IMR-90 (cell line): ENCODE results near the gene POLR2L. TPM values are rescaled to one million over a fixed set of nuclear protein-coding genes. Genes with fewer than 3 reads are reported as not detected.

ENCODE experiments used
- ATAC-seq: fragments of 200-7000 bp; cut with Tn5 transposase; 2 replicates; pipeline ENCODE4 v1.9.1; 2020; ENCODE audit warnings: low read depth, mild to moderate bottlenecking, moderate library complexity
- BruUV-seq: library from RNA; stranded (reverse); fragments of 400-500 nt; replicated peaks from 2 replicates; lab custom pipeline; 2021; lab: Mats Ljungman, UMichigan
- CTCF ChIA-PET: fragments of 300-600 bp; formaldehyde crosslinking; extraction: SDS; loops from one replicate; lab custom pipeline; 2021; ENCODE audit warnings: antibody characterized with exemption; lab: Yijun Ruan, JAX
- POLR2A ChIA-PET: fragments of 300-600 bp; sonication (Branson Sonifier 250); formaldehyde crosslinking; loops from one replicate; lab custom pipeline; 2022; ENCODE audit warnings: antibody characterized with exemption; ENCODE audit not compliant: unreplicated experiment; lab: Charles Lee
- DNase-seq: peaks from one replicate; pipeline ENCODE4 v3.0.0; 2013
- H2AFZ ChIP-seq: replicated peaks from 2 replicates; pipeline ENCODE3; 2013; ENCODE audit warnings: low read length, mild to moderate bottlenecking; ENCODE audit not compliant: poor library complexity
- H2AK5ac ChIP-seq: 2 replicates; pipeline ENCODE4 v1.6.1; 2013; ENCODE audit warnings: low read depth, low read length, inconsistent platforms
- H2AK9ac ChIP-seq: replicated peaks from 2 replicates; pipeline ENCODE3; 2013; ENCODE audit warnings: mild to moderate bottlenecking, low read depth, low read length, moderate library complexity; ENCODE audit not compliant: poor library complexity
- H2BK120ac ChIP-seq: 2 replicates; pipeline ENCODE4 v1.6.1; 2013; ENCODE audit warnings: low read depth, low read length, inconsistent platforms
- H2BK15ac ChIP-seq: 3 replicates; pipeline ENCODE4 v1.6.1; 2013; ENCODE audit warnings: low read depth, low read length, inconsistent platforms
- H2BK20ac ChIP-seq: 2 replicates; pipeline ENCODE4 v1.6.1; 2013; ENCODE audit warnings: low read depth, mild to moderate bottlenecking, inconsistent platforms, low read length, moderate library complexity
- H2BK5ac ChIP-seq: 2 replicates; pipeline ENCODE4 v1.6.1; 2013; ENCODE audit warnings: mild to moderate bottlenecking, low read depth, low read length, inconsistent platforms; ENCODE audit not compliant: poor library complexity, severe bottlenecking
- H3K14ac ChIP-seq: replicated peaks from 2 replicates; pipeline ENCODE4 v1.6.1; 2013; ENCODE audit warnings: low read depth, low read length, inconsistent platforms
- H3K18ac ChIP-seq: 2 replicates; pipeline ENCODE4 v1.6.1; 2013; ENCODE audit warnings: low read depth, low read length, control low read depth
- H3K23ac ChIP-seq: 2 replicates; pipeline ENCODE4 v1.6.1; 2013; ENCODE audit warnings: low read depth, low read length, inconsistent platforms
- H3K27ac ChIP-seq: 2 replicates; pipeline ENCODE4 v1.5.1; 2013; ENCODE audit warnings: mild to moderate bottlenecking, control low read depth, low read length; ENCODE audit not compliant: insufficient read depth
- H3K27me3 ChIP-seq: 2 replicates; pipeline ENCODE4 v1.6.1; 2013; ENCODE audit warnings: low read length; ENCODE audit not compliant: control insufficient read depth, insufficient read depth
- H3K36me3 ChIP-seq: 2 replicates; pipeline ENCODE4 v1.6.1; 2013; ENCODE audit warnings: low read length, mixed read lengths; ENCODE audit not compliant: control insufficient read depth, insufficient read depth
- H3K4ac ChIP-seq: 2 replicates; pipeline ENCODE4 v1.6.1; 2013; ENCODE audit warnings: low read depth, low read length, inconsistent platforms
- H3K4me1 ChIP-seq: 2 replicates; pipeline ENCODE4 v1.6.1; 2013; ENCODE audit warnings: low read length, mixed read lengths; ENCODE audit not compliant: control insufficient read depth, insufficient read depth
- H3K4me2 ChIP-seq: 2 replicates; pipeline ENCODE4 v1.6.1; 2013; ENCODE audit warnings: low read depth, mild to moderate bottlenecking, control low read depth, low read length, moderate library complexity
- H3K4me3 ChIP-seq: 2 replicates; pipeline ENCODE4 v1.5.1; 2013; ENCODE audit warnings: low read depth, mild to moderate bottlenecking, control low read depth, low read length, moderate library complexity; ENCODE audit not compliant: insufficient read depth
- H3K56ac ChIP-seq: 2 replicates; pipeline ENCODE4 v1.6.1; 2013; ENCODE audit warnings: low read length, inconsistent platforms; ENCODE audit not compliant: insufficient read depth; ENCODE audit errors: extremely low read depth
- H3K79me1 ChIP-seq, 2 experiments: 2 replicates each; pipeline ENCODE4 v1.6.1; 2013; ENCODE audit warnings: low read length in 2 of 2, inconsistent platforms in 1 of 2, low read depth in 1 of 2
- H3K9ac ChIP-seq: 2 replicates; pipeline ENCODE4 v1.6.1; 2013; ENCODE audit warnings: low read depth, low read length, control low read depth
- H3K9me1 ChIP-seq: 2 replicates; pipeline ENCODE4 v1.6.1; 2013; ENCODE audit warnings: low read length, inconsistent platforms; ENCODE audit not compliant: insufficient read depth
- H3K9me3 ChIP-seq: 2 replicates; pipeline ENCODE4 v1.6.1; 2013; ENCODE audit warnings: low read length; ENCODE audit not compliant: control insufficient read depth, insufficient read depth
- H4K20me1 ChIP-seq: 2 replicates; pipeline ENCODE4 v1.6.1; 2013; ENCODE audit warnings: low read length, inconsistent platforms; ENCODE audit not compliant: insufficient read depth
- H4K5ac ChIP-seq: 2 replicates; pipeline ENCODE4 v1.6.1; 2013; ENCODE audit warnings: mild to moderate bottlenecking, low read depth, low read length, control low read depth
- H4K8ac ChIP-seq, 2 experiments: 2 replicates each; pipeline ENCODE4 v1.6.1; 2013; ENCODE audit warnings: low read depth in 2 of 2, low read length in 2 of 2, control low read depth in 1 of 2, inconsistent platforms in 1 of 2
- H4K91ac ChIP-seq: 2 replicates; pipeline ENCODE4 v1.6.1; 2013; ENCODE audit warnings: low read depth, low read length, inconsistent platforms; ENCODE audit not compliant: insufficient read depth
- MAZ ChIP-seq: IDR thresholded peaks from 2 replicates; pipeline ENCODE4 v1.6.1; 2012; ENCODE audit warnings: low read depth, mild to moderate bottlenecking, low read length, improper control_type of control experiment, moderate library complexity, borderline replicate concordance
- POLR2A ChIP-seq: IDR thresholded peaks from 2 replicates; pipeline ENCODE4 v1.6.1; 2012; ENCODE audit warnings: mild to moderate bottlenecking, low read depth, low read length
- WGBS, 2 experiments: methylation state at CpG; one replicate each; pipeline versions ENCODE4 v1.1.5 to v1.1.7; 2013; ENCODE audit warnings: missing lambda C conversion rate in 2 of 2; ENCODE audit not compliant: insufficient read length in 1 of 2; ENCODE audit errors: extremely low coverage in 2 of 2; 5-methylcytosine and 5-hydroxymethylcytosine counted together
- dilution Hi-C: fragments of 300-500 bp; cut with HindIII; formaldehyde crosslinking; loops from one replicate; pipeline ENCODE4 v1.14.3; 2018; ENCODE audit warnings: low sequenced_read_pairs; ENCODE audit not compliant: unreplicated experiment
- in situ Hi-C: fragments of 300-500 bp; cut with MboI; formaldehyde crosslinking; loops from 3 replicates; pipeline ENCODE4 v1.14.3; 2019; ENCODE audit warnings: low sequenced_read_pairs, inconsistent platforms, mixed read lengths
- intact Hi-C: fragments of 100-400 bp; cut with micrococcal nuclease; formaldehyde crosslinking; loops from 2 replicates; pipeline ENCODE4 v1.10.0; 2022
- polyA plus RNA-seq, 3 experiments: library from polyadenylated mRNA; depleted of rRNA; stranded (reverse); fragments of >200 nt; gene quantifications; 2 replicates each; pipeline ENCODE4 v1.2.3, GENCODE V29; 2012; ENCODE audit warnings: low replicate concordance in 1 of 3
- total RNA-seq: library from RNA; depleted of rRNA; stranded (reverse); fragments of >200 nt; gene quantifications from 2 replicates; pipeline ENCODE4 v1.2.3, GENCODE V29; 2012

Gene POLR2L
- total and polyA plus RNA-seq, 2 of the 4 experiments (the other 2 are of a cell fraction): 44.4 to 416 TPM

DNA sequence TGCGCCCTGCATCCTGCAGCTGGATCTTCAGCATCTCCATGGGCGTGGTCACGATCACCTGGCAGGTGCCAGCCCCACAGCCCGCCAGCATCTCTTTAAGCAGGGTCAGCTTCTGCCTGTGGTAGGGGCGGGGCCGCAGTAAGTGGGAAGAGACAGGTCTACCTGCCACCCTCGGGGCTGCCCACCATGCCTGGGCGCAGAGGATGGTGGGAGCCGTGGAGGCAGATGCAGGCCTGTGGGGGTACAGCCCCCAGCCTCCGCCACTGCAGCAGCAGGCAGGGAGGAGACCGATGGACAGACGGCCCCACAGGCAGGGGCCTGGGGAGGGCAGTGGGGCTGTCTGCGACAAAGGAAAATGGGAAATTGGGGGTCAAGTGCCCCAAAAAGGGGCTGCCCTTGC lies 49.5 kb downstream of the POLR2L start:
- Histone ChIP-seq H2BK15ac (no peak overlapping the region), H3K27ac (no peak overlapping the region), H2BK20ac (no peak overlapping the region), H2AFZ (no peak overlapping the region), H4K8ac (no peak overlapping the region), H3K36me3 (peaks cover 23% of the 10 kb centered on the region; the same call in 1 of the 2 replicates), H3K9me3 (no peaks in the 10 kb centered on the region), H3K27me3 (no peaks in the 10 kb centered on the region), H3K56ac (no peak overlapping the region), H2AK5ac (no peak overlapping the region), H3K14ac (no peak overlapping the region), H3K4me3 (no peak overlapping the region), H4K20me1 (peaks cover 17% of the 10 kb centered on the region), H2AK9ac (no peak overlapping the region), H3K9ac (no peak overlapping the region), H3K4ac (no peak overlapping the region), H3K23ac (no peak overlapping the region), H2BK5ac (no peak overlapping the region), H3K79me1 (peaks cover 0 to 27% of the 10 kb centered on the region in 2 experiments; a peak in 3 of 4 replicates), H3K4me2 (no peak overlapping the region), H3K4me1 (peaks cover 14% of the 10 kb centered on the region), H2BK120ac (no peak overlapping the region), H3K9me1 (peaks cover 6% of the 10 kb centered on the region; the same call in 1 of the 2 replicates), H3K18ac (no peak overlapping the region), H4K5ac (no peak overlapping the region), H4K91ac (no peak overlapping the region)
- CTCF ChIA-PET: no interaction called here
- dilution Hi-C loops: no loop called here
- intact Hi-C loops: no loop called here
- no peak for ATAC-seq
- BruUV-seq: no TSS peak
- POLR2A ChIA-PET: interaction anchor here (0.6 kb wide), 1 partner anchor 89 kb away, joined by 3 read pairs; no protein-coding TSS in a partner anchor
- WGBS, 2 experiments: 97% methylated on average over 5 of the region's 13 CpGs; no CpG with 5 or more reads in 1 of the 2 experiments
- TF ChIP-seq MAZ (no peak), POLR2A (no peak)
- no peak for DNase-seq
- in situ Hi-C loops: no loop called here
